D721Med (cell line): ENCODE data around the gene NFKBIA.
A peak's percentile ranks its signal among the peaks of the same experiment; 100 is the strongest.
"Not testable (repeated sequence)": the region's sequence is repeated elsewhere in the genome, so short reads cannot be mapped to it uniquely, and the experiment has no call there.

ENCODE experiments used
- DNase-seq: peaks from one replicate; pipeline ENCODE4 v3.0.0; 2011; ENCODE audit warnings: low spot score; ENCODE audit not compliant: insufficient read length
- FAIRE-seq: peaks from 2 replicates; lab custom pipeline; 2011; peaks lifted over from hg19 to GRCh38; lab: Jason Lieb, UNC
- TF ChIP-seq, protein P1 (sequence below): IDR thresholded peaks from 2 replicates; pipeline ENCODE4 v1.5.1; 2012; ENCODE audit warnings: mild to moderate bottlenecking, control low read depth; ENCODE audit not compliant: insufficient read depth; ENCODE audit errors: missing control alignments

NFKBIA gene, protein sequence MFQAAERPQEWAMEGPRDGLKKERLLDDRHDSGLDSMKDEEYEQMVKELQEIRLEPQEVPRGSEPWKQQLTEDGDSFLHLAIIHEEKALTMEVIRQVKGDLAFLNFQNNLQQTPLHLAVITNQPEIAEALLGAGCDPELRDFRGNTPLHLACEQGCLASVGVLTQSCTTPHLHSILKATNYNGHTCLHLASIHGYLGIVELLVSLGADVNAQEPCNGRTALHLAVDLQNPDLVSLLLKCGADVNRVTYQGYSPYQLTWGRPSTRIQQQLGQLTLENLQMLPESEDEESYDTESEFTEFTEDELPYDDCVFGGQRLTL

DNA sequence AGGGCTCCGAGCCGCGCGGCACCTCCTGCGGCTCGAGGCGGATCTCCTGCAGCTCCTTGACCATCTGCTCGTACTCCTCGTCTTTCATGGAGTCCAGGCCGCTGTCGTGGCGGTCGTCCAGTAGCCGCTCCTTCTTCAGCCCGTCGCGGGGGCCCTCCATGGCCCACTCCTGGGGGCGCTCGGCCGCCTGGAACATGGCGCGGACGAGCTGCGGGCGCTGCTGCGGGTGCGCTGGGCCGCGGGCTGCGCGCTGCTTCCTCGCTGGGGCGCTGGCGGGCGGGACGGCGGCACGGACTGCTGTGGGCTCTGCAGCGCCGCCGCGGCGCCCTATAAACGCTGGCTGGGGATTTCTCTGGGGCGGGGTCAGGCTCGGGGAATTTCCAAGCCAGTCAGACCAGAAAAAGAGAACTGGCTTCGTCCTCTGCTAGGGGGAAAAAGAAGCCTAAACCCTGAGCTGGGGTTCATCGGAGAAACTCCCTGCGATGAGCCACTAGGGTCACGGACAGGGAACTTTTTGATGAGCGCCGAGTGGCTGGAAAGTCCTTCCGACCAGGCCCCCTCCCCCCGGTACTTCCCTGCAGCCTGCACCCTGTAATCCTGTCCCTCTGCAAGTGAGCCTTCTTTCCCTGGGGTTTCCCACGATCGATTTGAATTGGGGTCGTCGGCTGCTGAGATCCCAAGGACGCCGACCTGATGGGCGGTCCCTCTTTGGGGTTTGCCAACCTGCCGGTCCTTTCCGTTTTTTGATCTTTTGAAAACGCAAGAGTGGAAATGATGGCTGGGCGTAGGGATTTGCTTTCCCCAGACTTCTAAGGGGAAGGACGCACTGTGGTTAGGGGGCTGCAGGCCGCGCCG is at the start of gene NFKBIA:
TSS of gene NFKBIA (minus strand) at position 301 of the 855 bp plus-strand sequence. CDS start at position 196, 105 bp downstream.
- no peak for FAIRE-seq
- DNase-seq, result no peak

DNA sequence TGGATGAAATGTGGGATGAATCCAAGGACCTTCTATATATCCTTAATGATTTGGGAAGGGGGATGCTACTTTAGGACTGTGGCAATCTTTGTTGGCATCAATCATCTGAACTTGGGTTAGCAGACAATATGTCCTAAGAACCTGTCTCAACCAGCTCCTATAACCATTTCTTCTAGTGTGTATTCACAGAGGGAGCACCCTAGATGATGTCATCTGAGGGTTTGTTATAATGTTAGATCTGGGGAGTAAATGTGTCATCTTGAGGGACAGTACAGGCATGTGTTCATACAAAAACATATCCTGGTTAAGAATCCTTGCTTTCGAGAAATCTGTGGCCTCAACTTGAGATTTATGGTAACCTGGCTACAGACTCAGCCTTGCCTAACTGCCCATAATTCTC is 41.9 kb upstream of the NFKBIA start:
- FAIRE-seq (no peak), DNase-seq (no peak)
- TF ChIP-seq, protein P1, sequence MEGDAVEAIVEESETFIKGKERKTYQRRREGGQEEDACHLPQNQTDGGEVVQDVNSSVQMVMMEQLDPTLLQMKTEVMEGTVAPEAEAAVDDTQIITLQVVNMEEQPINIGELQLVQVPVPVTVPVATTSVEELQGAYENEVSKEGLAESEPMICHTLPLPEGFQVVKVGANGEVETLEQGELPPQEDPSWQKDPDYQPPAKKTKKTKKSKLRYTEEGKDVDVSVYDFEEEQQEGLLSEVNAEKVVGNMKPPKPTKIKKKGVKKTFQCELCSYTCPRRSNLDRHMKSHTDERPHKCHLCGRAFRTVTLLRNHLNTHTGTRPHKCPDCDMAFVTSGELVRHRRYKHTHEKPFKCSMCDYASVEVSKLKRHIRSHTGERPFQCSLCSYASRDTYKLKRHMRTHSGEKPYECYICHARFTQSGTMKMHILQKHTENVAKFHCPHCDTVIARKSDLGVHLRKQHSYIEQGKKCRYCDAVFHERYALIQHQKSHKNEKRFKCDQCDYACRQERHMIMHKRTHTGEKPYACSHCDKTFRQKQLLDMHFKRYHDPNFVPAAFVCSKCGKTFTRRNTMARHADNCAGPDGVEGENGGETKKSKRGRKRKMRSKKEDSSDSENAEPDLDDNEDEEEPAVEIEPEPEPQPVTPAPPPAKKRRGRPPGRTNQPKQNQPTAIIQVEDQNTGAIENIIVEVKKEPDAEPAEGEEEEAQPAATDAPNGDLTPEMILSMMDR, result no peak

More for the DNA sequence above, at the start of gene NFKBIA:
- TF ChIP-seq, protein P1, result peak; percentile 37

DNA sequence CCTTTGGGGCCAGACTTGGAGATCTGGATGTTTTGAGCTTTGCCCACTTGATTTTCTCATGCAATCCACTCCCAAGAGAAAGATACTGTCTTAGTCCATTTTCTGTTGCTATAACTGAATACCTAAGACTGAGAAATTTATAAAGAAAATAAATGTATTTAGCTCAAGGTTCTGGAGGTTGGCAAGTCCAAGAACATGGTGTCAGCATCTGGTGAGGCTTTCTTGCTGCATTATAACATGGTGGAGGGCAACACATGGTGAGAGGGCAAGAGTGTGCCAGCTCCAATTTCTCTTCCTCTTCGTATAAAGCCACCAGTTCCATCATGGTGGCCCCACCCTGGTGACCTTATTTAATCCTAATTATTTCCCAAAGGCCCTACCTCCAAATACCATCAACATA is 39.6 kb upstream of the NFKBIA start:
- FAIRE-seq (no peak), DNase-seq (no peak)
- TF ChIP-seq, protein P1, result no peak

DNA sequence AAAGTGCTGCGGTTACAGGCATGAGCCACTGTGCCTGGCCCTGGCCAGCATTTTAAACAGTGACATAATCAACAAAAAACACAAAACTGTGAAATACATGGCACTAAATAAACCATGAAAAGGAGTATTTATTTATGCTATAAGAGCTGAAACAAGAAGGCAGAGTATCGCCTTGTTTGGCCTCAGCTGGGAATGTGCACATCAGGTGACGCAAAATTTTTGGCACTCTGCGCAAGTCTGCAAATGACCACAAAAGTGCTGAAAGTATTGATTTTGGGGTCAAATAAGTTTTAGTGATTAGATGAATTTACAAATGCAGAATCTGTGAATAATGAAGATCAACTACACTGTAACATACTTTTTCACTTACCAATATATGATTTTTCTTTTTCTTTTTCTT is 36.6 kb upstream of the NFKBIA start:
- TF ChIP-seq, protein P1, result no peak
- no peak for FAIRE-seq
- no peak for DNase-seq

DNA sequence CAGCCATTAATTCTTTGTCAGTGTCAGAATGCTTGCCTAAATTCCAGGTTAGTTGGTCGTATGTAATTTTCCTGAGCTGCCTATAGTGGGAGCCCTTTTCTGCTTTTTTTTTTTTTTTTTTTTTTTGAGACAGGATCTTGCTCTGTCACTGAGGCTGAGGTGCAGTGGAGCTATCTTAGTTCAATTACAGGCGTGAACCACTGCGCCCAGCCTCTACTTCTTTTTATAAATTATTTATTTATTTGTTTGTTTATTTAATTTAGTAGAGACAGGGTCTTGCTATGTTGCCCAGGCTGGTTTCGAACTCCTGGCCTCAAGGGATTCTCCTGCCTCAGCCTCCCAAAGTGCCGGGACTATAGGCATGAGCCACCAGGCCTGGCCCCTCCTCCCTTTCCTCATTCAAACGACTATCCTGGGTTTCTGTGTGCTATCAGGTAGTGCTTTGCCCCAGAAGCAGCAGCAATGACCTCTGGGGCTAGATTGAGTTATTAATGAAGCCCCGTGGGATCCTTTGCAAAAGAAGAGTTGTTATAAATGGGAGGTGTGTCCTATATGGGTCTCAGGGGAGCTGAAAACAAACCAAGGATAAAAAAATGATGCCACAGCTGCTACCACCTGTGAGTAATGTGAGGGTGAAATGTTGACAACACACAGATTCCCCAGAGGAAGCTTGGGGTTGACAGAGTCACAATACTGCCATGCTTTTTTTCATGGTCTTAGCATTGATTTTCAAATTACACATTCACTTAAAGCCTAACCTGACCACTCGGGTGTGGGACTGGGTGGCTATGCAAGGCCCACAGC is 34.6 kb upstream of the NFKBIA start:
- TF ChIP-seq, protein P1, result peak; percentile 51
- no peak for FAIRE-seq
- no peak for DNase-seq

DNA sequence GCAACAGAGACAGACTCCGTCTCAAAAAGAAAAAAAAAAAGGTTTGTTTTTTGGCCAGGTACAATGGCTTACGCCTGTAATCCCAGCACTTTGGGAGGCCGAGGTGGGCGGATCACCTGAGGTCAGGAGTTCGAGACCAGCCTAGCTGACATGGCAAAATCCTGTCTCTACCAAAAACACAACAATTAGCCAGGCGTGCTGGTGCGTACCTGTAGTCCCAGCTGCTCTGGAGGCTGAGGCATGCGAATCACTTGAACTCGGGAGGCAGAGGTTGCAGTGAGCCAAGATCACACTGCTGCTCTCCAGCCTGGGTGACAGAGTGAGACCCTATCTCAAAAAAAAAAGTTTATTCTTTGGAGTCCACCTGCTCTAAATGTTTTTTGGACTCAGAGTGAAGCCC is 33.9 kb upstream of the NFKBIA start:
- FAIRE-seq, DNase-seq: not testable (repeated sequence)

DNA sequence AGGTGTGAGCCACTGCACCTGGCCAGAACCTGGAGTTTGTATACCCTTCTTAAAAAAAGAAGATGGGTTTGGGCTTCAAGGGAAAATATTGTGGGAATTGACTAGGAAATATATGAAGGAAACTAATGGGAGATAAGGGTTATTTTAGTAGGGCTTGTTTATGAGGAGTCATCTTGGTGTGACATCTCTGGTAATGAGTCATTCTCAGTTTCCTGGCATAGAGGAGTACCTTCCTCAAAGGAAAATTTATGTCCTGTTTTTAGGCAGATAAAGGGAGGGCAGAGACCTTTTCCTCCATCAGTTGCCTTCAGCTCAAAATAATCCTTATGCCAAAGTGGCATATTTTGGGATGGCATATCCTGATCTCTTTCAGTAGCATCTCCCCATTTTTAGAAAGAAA is 30.6 kb upstream of the NFKBIA start:
- TF ChIP-seq, protein P1, result no peak
- DNase-seq (no peak), FAIRE-seq (no peak)
